ENCODE measurements around the gene DNAAF3. TPM values are rescaled to one million over a fixed set of nuclear protein-coding genes. Genes with fewer than 3 reads are reported as not detected.

Gene DNAAF3
- total RNA-seq, 1 donor from 2014 or later: 0.90 TPM

GRCh38 chr19:55133639-55134444 is 32.6 kb downstream of the DNAAF3 start:
- no peak overlapping the region for H3K27ac Mint-ChIP-seq (ENCODE audit: unreplicated experiment)
- no peaks in the 10 kb centered on the region for H3K4me1 Mint-ChIP-seq (ENCODE audit: low read depth)
- H3K9me3 Mint-ChIP-seq (ENCODE audit: low read depth): no peaks in the 10 kb centered on the region
- H3K4me3 Mint-ChIP-seq (ENCODE audit: unreplicated experiment): no peak overlapping the region
- TF ChIP-seq CTCF (IDR thresholded peaks at IDR 0.05): no peak
- H3K27me3 Mint-ChIP-seq (ENCODE audit: low read depth): peaks cover 33% of the 10 kb centered on the region
- H3K36me3 Mint-ChIP-seq (ENCODE audit: low read depth): no peaks in the 10 kb centered on the region
- DNase-seq (ENCODE audit: low spot score): no peak

- peak; percentile 29 for TF ChIP-seq CTCF (IDR thresholded peaks at IDR 0.05)
- Mint-ChIP-seq H3K4me1 (ENCODE audit: low read depth) (no peaks in the 10 kb centered on the region), H3K27me3 (ENCODE audit: low read depth) (peaks cover 35% of the 10 kb centered on the region), H3K4me3 (ENCODE audit: unreplicated experiment) (no peak overlapping the region), H3K9me3 (ENCODE audit: low read depth) (no peaks in the 10 kb centered on the region), H3K27ac (ENCODE audit: unreplicated experiment) (no peak overlapping the region), H3K36me3 (ENCODE audit: low read depth) (no peaks in the 10 kb centered on the region)
- no peak for DNase-seq (ENCODE audit: low spot score)
Observed at GRCh38 chr19:55132453-55133129, 33.8 kb downstream of the DNAAF3 start.

GRCh38 chr19:55131421-55131820 is 35.0 kb downstream of the DNAAF3 start:
- no peak for DNase-seq (ENCODE audit: low spot score)
- Mint-ChIP-seq H3K36me3 (ENCODE audit: low read depth) (no peaks in the 10 kb centered on the region), H3K27ac (ENCODE audit: unreplicated experiment) (no peak overlapping the region), H3K9me3 (ENCODE audit: low read depth) (no peaks in the 10 kb centered on the region), H3K4me1 (ENCODE audit: low read depth) (no peaks in the 10 kb centered on the region), H3K27me3 (ENCODE audit: low read depth) (peaks cover 37% of the 10 kb centered on the region), H3K4me3 (ENCODE audit: unreplicated experiment) (no peak overlapping the region)
- TF ChIP-seq CTCF (IDR thresholded peaks at IDR 0.05): no peak

DNA sequence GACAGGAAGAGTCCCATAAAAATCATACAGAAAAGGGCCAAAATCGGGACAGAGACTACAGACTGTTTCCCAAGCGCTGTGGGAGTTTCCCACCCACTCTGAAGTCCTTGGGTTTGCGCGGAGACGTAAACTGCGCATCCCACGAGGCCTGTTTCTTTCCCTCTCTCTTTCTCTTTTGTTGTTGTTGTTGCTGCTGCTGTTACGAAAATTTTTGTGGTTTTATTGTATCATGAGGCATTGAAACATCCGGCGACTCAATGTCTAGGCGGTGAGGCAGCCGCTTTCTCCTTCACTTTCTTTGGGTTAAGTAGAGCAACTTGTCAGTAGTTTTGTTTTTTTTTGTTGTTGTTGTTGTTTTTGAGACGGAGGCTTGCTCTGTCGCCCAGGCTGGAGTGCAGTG is 47.4 kb downstream of the DNAAF3 start:
- Mint-ChIP-seq H3K27ac (ENCODE audit: unreplicated experiment) (no peak overlapping the region), H3K4me3 (ENCODE audit: unreplicated experiment) (peak overlapping the region; percentile 16), H3K4me1 (ENCODE audit: low read depth) (peaks cover 31% of the 10 kb centered on the region), H3K9me3 (ENCODE audit: low read depth) (no peaks in the 10 kb centered on the region), H3K27me3 (ENCODE audit: low read depth) (peaks cover 16% of the 10 kb centered on the region), H3K36me3 (ENCODE audit: low read depth) (no peaks in the 10 kb centered on the region)
- no peak for DNase-seq (ENCODE audit: low spot score)
- TF ChIP-seq CTCF (IDR thresholded peaks at IDR 0.05): no peak

- Mint-ChIP-seq H3K36me3 (ENCODE audit: low read depth) (no peaks in the 10 kb centered on the region), H3K27me3 (ENCODE audit: low read depth) (peaks cover 11% of the 10 kb centered on the region), H3K4me3 (ENCODE audit: unreplicated experiment) (peak overlapping the region; percentile 96), H3K27ac (ENCODE audit: unreplicated experiment) (peak overlapping the region; percentile 99), H3K9me3 (ENCODE audit: low read depth) (no peaks in the 10 kb centered on the region), H3K4me1 (ENCODE audit: low read depth) (peaks cover 35% of the 10 kb centered on the region)
- no peak for TF ChIP-seq CTCF (IDR thresholded peaks at IDR 0.05)
- DNase-seq (ENCODE audit: low spot score): no peak
Observed at GRCh38 chr19:55118401-55118991, 47.9 kb downstream of the DNAAF3 start.
